NCI-H187 treated with DMSO at 0.1 percent for 48 hours (cell line): ENCODE measurements around the gene ZNF575.
"Not testable (repeated sequence)": the region's sequence is repeated elsewhere in the genome, so short reads cannot be mapped to it uniquely, and the experiment has no call there.

Experiments
- DNase-seq: peaks from one replicate; lab custom pipeline; 2025; lab: John Stamatoyannopoulos, UW

ZNF575 gene

GRCh38 chr19:43511324-43511723 is 21.7 kb upstream of the ZNF575 start:
- no peak for DNase-seq

GRCh38 chr19:43512399-43512798 is 20.6 kb upstream of the ZNF575 start:
- DNase-seq, result not testable (repeated sequence)

GRCh38 chr19:43518051-43518450 is 14.9 kb upstream of the ZNF575 start:
- DNase-seq, result no peak

GRCh38 chr19:43519436-43520088 is 13.4 kb upstream of the ZNF575 start:
- DNase-seq, result peak; percentile 46

- DNase-seq, result no peak
Measured at GRCh38 chr19:43522929-43523328, 10.1 kb upstream of the ZNF575 start.

- not testable (repeated sequence) for DNase-seq
Measured at GRCh38 chr19:43523696-43524095, 9.3 kb upstream of the ZNF575 start.

DNA sequence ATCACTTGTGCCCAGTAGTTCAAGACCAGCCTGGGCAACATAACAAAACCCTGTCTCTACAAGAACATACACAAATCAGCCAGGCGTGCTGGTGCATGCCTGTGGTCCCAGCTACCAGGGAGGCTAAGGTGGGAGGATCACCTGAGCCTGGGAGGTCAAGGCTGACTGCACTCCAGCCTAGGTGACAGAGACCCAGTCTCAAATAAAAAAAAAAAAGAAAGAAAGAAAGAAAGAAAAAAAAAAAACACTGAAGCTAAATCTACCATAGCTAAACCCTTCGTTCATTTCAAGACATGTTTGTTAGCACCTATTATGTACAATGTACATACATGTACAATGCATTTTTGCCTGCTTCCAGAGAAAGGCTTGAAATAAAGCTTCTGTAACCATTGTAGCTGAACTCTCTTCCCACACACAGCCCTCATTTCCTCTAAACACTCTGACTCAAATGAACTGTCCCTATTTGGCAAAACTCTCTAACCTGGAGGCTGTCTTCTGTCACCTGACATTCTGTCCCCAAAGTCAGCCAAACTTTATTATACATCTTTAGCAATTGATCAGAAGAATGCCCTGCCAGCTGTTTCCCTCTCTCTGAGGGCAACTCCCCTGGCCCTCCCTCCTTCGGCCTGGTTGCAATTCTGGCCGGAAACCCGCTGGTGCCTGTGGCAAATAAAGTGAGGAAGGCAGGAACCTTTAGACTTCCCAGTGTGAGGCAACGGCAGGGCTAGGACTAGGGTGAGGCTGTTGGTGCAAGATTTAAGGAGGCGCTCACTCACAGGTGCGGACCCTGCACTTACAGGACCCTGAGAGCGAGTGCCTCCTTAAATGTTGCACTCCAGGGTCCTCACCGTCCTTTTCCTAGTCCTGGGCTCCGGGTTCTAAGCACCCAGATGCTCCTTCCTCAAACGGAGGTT is 7.8 kb upstream of the ZNF575 start:
- no peak for DNase-seq

GRCh38 chr19:43525836-43526771 is 6.9 kb upstream of the ZNF575 start:
- DNase-seq, result no peak

DNA sequence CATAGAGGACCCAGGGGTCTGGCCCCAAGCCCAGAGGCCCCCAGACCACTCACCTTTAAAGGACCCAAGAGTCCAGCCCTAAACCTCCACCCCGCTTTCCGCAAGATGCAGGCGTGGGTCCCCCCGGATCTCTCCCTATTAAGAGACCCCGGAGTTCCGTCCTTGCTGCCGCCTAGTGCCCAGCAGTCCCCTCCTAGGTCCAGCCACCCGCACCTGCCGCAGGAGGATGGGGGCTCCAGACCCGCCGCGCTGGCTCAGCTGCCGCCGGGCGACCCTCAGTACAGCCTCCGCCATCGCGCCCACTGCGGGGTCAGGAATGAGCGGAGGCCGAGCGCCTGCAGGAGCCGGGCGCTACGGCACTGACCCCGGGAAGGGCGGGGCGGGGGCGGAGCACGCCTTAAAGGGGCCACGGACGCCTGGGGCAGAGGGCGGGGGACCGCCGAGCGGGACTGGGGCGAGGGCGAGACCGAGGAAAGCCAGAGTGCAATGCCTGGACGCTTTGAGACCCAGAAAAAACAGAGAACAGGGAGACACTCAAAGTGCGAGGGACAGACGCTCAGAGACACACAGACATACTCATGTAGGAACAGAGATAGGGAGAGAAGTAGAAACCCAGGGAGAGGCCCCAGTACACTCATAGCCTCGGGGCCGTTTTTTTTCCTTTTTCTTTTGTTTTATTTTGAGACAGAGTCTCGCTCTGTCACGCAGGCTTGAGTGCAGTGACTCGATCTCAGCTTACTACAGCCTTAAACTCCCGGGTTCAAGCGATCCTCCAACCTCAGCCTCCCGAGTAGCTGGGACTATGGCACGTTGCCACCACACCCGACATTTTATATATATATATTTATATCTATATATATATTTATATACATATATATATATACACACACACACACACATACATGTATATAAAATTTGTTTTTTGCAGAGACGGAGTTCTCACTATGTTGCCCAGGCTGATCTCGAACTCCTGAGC is 5.8 kb upstream of the ZNF575 start, which contains the start of gene ETHE1:
Gene ETHE1 (minus strand): TSS at position 318 of the 976 bp plus-strand sequence. CDS start 24 bp downstream, at position 294.
- DNase-seq, result no peak

DNA sequence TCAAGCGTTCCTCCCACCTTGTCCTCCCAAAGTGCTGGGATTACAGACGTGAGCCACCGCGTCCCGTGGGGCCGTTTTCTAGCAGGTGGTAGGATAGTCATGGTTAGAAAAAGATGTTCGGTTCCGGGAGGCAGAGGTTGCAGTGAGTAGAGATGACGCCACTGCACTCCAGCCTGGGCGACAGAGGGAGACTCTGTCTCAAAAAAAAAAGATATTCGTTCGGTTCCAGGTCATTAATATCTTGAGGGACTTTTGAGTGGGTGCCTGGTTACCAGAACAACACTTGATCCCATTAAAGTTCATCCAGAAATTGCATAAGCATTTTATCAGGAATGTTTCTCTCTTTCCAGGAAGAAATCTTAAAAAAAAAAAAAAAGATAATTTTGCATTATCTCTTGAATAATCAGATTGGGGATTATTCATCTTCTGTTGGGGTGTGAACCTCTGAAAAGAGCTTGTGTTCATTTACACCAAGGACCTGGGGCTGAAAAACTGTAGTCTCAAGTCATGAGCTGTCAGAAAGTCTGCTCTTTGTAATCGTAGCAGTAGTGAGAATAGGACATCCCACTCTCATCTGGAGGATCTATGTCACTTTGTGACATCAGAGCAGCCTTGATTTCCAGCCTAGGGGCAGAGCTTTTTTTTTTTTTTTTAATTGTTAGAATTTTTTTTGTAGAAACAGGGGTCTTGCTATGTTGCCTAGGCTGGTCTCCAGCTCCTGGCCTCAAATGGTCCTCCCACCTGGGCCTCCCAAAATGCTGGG is 4.9 kb upstream of the ZNF575 start:
- DNase-seq, result peak; percentile 62

DNA sequence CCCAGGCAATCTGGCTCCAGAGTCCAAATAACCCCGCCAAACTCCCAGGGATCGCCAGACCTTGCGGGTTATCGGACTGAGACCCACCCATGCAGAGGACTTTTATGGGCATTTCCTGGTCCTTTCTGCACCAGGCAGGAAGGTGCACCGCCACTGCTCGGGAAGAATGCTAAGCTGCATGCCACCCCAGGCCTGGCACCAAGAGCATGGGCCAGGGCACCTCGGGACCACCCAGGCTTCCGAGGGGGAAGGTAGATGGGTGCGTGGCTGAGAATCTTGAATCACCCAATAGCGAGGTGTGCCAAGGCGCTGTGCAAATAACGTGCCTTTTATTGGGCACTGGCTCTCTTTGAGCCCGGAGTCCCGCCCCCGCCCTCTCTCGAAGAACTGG is 422 bp upstream of the ZNF575 start:
- no peak for DNase-seq

DNA sequence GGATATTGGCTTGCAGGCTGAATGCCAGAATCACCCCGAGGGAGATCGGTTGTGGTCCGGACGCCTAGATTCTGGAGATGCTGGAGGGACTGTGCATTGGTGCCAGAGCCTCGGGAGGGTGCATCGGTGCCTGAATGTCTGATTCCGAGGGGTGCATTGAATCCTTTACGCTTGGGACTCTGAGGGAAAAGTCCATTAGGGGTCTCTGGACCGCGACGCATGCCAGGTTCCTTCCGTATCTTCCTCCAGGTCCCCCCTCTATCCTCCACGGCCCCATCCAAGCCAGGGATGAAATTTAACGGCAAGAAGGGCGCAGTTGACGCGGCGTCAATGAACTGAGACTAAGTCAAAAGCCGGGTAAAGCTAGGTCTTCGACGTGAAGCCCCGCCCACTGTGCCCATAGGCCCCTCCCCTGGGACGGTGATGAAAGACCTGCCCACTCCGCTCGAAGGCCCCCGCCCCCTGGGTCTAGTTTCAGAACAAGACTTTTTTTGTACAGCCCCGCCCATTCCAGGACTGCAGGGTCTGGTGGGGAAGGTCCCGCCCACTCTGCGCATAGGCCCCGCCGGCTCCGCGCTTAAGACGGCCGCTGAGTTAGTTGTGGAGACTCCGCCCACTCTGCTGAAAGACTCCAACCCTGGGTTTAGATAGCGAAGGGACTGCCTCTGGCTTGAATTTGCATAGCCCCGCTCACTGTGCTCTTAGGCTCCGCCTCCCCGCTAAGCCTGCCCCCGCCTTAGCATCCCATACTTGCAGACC is 737 bp downstream of the ZNF575 start:
- DNase-seq, result peak; percentile 92

- DNase-seq, result no peak
Measured at GRCh38 chr19:43534305-43534815, 1.4 kb downstream of the ZNF575 start.

- DNase-seq, result no peak
Measured at GRCh38 chr19:43534816-43535761, 2.1 kb downstream of the ZNF575 start.

DNA sequence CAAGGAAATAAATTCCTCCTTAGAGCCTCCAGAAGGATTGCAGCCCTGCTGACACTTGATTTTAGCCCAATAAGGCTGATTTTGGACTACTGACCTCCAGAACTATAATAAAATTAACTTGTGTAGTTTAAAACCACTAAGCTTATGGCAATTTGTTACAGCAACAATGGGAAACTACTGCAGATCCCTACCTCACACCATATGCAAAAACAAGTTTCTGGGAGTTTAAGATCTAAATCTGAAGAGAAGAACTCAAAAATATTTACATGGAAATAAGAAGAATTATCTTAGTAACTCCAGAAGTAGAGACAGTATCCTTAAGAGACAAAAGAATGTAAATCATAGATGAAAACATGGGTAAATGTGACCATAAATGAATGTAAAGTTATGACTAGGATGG is 5.9 kb downstream of the ZNF575 start:
- no peak for DNase-seq

- no peak for DNase-seq
Measured at GRCh38 chr19:43540381-43540780, 7.4 kb downstream of the ZNF575 start.

DNA sequence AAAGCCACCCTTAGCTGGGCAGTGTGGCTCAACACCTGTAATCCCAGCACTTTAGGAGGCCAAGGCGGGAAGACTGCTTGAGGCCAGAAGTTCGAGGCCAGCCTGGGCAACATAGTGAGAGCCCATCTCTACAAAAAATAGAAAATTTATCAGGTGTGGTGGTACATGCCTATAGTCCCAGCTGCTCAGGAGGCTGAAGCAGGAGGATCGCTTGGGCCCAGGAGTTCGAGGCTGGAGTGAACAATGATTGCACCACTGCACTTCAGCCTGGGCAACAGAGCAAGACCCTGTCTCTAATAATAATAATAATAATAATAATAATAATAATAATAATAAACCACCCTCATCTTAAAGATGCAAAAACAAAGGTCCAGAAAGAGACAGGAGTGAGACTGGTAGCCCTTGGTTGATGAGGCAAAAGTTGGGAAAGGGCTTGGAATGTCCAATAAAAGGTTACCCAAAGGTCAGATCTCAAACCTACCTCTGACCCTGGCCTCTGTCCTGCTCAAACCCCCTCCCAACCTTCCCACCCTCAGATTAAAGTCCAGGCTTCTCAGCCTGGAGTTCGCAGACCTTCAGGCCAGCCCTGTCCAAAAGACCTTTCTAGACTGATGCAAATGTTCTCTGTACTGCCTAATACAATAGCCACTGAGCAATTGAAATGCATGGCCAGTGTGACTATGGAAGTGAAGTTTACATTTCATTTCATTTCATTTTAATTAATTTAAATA is 9.1 kb downstream of the ZNF575 start:
- no peak for DNase-seq
